Calu3 (cell line): ENCODE data around the gene CLEC20A. TPM values are rescaled to one million over a fixed set of nuclear protein-coding genes. Genes with fewer than 3 reads are reported as not detected.

Experiments
- BruUV-seq: library from RNA; stranded (reverse); fragments of 400-500 nt; replicated peaks from 2 replicates; lab custom pipeline; 2021; lab: Mats Ljungman, UMichigan
- CTCF ChIA-PET: fragments of 300-600 bp; sonication (Branson Sonifier 250); formaldehyde crosslinking; loops from one replicate; lab custom pipeline; 2022; ENCODE audit warnings: antibody characterized with exemption; lab: Charles Lee
- DNase-seq: peaks from one replicate; pipeline ENCODE4 v3.0.0; 2022
- H3K27ac Mint-ChIP-seq: one replicate; pipeline ENCODE4 v1.8.0; 2022; ENCODE audit warnings: mixed read lengths; ENCODE audit not compliant: unreplicated experiment
- H3K27me3 Mint-ChIP-seq: one replicate; pipeline ENCODE4 v1.8.0; 2022; ENCODE audit warnings: mixed read lengths; ENCODE audit not compliant: unreplicated experiment
- H3K36me3 Mint-ChIP-seq: one replicate; pipeline ENCODE4 v1.8.0; 2022; ENCODE audit warnings: mild to moderate bottlenecking, moderate library complexity, mixed read lengths; ENCODE audit not compliant: insufficient read depth, unreplicated experiment
- H3K4me1 Mint-ChIP-seq: one replicate; pipeline ENCODE4 v1.8.0; 2022; ENCODE audit warnings: mild to moderate bottlenecking, low read depth, mixed read lengths; ENCODE audit not compliant: unreplicated experiment
- H3K4me3 Mint-ChIP-seq: one replicate; pipeline ENCODE4 v1.8.0; 2022; ENCODE audit warnings: mild to moderate bottlenecking, low read depth, moderate library complexity, mixed read lengths; ENCODE audit not compliant: unreplicated experiment
- H3K9me3 Mint-ChIP-seq: one replicate; pipeline ENCODE4 v1.8.0; 2022; ENCODE audit warnings: low read depth, mixed read lengths; ENCODE audit not compliant: unreplicated experiment
- CTCF ChIP-seq: fragments of 200-600 bp; IDR thresholded peaks from one replicate; pipeline ENCODE4 v1.8.0; 2022; ENCODE audit warnings: antibody characterized with exemption; ENCODE audit not compliant: unreplicated experiment
- intact Hi-C: fragments of 100-400 bp; cut with micrococcal nuclease; formaldehyde crosslinking; loops from one replicate; pipeline ENCODE4 v1.10.0; 2022; ENCODE audit not compliant: unreplicated experiment
- total RNA-seq: library from RNA; stranded (reverse); gene quantifications from 2 replicates; pipeline ENCODE4 v1.2.3, GENCODE V29; 2022

The CLEC20A gene
- total RNA-seq, 1 experiment from 2014 or later: not detected

GRCh38 chr1:178502330-178502714 is 5.6 kb upstream of the CLEC20A start:
- CTCF ChIA-PET: interaction anchor here (1.8 to 2.7 kb wide), 2 partner anchors 192 to 203 kb away, joined by 11 to 13 read pairs; no protein-coding TSS in a partner anchor
- Mint-ChIP-seq H3K27ac (no peak overlapping the region), H3K4me1 (peaks cover 8% of the 10 kb centered on the region), H3K9me3 (no peaks in the 10 kb centered on the region), H3K27me3 (peaks cover 11% of the 10 kb centered on the region), H3K4me3 (no peak overlapping the region), H3K36me3 (peaks cover 7% of the 10 kb centered on the region)
- DNase-seq: no peak
- intact Hi-C loops: no loop called here
- no peak for TF ChIP-seq CTCF
- BruUV-seq: no TSS peak

GRCh38 chr1:178501705-178502329 is 5.1 kb upstream of the CLEC20A start:
- CTCF ChIA-PET: interaction anchor here (1.8 to 2.7 kb wide), 2 partner anchors 191 to 202 kb away, joined by 11 to 13 read pairs; no protein-coding TSS in a partner anchor
- no peaks in the 10 kb centered on the region for H3K9me3 Mint-ChIP-seq
- TF ChIP-seq CTCF: peak; percentile 96
- no peak overlapping the region for H3K4me3 Mint-ChIP-seq
- H3K4me1 Mint-ChIP-seq: peaks cover 8% of the 10 kb centered on the region
- no peak overlapping the region for H3K27ac Mint-ChIP-seq
- H3K36me3 Mint-ChIP-seq: peaks cover 7% of the 10 kb centered on the region
- BruUV-seq: no TSS peak
- intact Hi-C loops: loop anchor here (2.0 kb wide), 2 partner anchors 191 to 201 kb away; no protein-coding TSS in a partner anchor
- DNase-seq: peak; percentile 92
- peaks cover 11% of the 10 kb centered on the region for H3K27me3 Mint-ChIP-seq

- no peak for TF ChIP-seq CTCF
- Mint-ChIP-seq H3K27ac (no peak overlapping the region), H3K27me3 (peaks cover 11% of the 10 kb centered on the region), H3K36me3 (peaks cover 7% of the 10 kb centered on the region), H3K4me1 (peaks cover 8% of the 10 kb centered on the region), H3K4me3 (no peak overlapping the region), H3K9me3 (no peaks in the 10 kb centered on the region)
- CTCF ChIA-PET: interaction anchor here (1.8 to 2.7 kb wide), 2 partner anchors 191 to 201 kb away, joined by 11 to 13 read pairs; no protein-coding TSS in a partner anchor
- intact Hi-C loops: loop anchor here (2.0 kb wide), 2 partner anchors 190 to 200 kb away; no protein-coding TSS in a partner anchor
- BruUV-seq: no TSS peak
- DNase-seq: no peak
Observed at GRCh38 chr1:178500936-178501554, 4.3 kb upstream of the CLEC20A start.

GRCh38 chr1:178500091-178500770 is 3.5 kb upstream of the CLEC20A start:
- intact Hi-C loops: loop anchor here (2.0 kb wide), 2 partner anchors 189 to 199 kb away; no protein-coding TSS in a partner anchor
- TF ChIP-seq CTCF: no peak
- DNase-seq: no peak
- Mint-ChIP-seq H3K27me3 (peaks cover 11% of the 10 kb centered on the region), H3K4me3 (no peak overlapping the region), H3K4me1 (peaks cover 8% of the 10 kb centered on the region), H3K9me3 (no peaks in the 10 kb centered on the region), H3K27ac (no peak overlapping the region), H3K36me3 (peaks cover 7% of the 10 kb centered on the region)
- BruUV-seq: no TSS peak
- CTCF ChIA-PET: interaction anchor here (0.7 to 2.7 kb wide), 2 partner anchors 83 to 190 kb away, joined by 3 to 11 read pairs; no protein-coding TSS in a partner anchor
